ENCODE results near the gene MAVS.
"Not testable (repeated sequence)": the region's sequence is repeated elsewhere in the genome, so short reads cannot be mapped to it uniquely, and the experiment has no call there.

Gene MAVS

DNA sequence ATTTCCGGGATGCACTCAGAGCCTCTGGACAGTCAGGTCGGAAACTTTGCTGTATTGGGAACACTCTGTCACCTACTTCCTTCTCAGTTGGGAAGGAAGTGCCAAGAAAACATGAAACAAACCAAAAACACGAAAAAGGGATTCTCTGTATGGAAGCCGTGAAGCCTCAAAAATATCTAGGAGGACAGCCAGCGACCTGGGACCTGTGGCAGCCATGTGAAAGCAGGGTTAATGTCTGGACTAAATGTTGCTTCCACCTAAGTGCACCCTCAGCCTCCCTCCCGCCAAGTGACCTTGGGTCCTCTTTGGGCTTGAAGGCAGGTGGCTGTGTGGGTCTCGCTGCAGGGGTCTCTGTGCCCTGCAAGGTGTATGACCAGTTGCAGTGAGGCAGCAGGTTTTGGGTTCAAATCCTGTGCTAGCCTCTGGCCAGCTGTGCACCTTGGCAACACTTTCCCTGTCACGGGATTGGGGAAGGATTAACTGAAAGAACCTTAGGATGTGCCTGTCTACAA, 851 bp downstream of the MAVS start:
- DNase-seq (ENCODE audit: low read depth in 4 of 4, low spot score in 1 of 4) = no peak

DNA sequence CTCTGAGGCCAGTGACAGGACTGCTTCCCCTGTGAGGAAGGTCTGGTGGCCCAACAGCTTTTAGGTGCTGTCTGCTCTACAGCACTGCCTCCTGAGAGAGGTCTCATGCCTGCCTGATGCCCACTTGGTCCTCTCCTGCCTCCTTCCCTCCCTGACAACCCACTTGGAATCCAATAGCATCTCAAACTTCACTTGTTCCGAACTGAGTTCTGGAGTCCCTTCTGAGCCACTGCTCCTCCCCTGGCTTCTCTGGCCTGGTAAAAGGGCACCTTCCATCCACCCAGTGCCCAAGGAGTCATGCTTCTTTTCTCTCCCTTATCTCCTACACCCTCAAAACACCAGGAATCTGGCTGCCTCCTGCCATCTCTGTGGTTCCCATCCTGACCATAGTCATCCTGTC, 1.9 kb downstream of the MAVS start:
- no peak for DNase-seq (ENCODE audit: low read depth in 4 of 4, low spot score in 1 of 4)

DNA sequence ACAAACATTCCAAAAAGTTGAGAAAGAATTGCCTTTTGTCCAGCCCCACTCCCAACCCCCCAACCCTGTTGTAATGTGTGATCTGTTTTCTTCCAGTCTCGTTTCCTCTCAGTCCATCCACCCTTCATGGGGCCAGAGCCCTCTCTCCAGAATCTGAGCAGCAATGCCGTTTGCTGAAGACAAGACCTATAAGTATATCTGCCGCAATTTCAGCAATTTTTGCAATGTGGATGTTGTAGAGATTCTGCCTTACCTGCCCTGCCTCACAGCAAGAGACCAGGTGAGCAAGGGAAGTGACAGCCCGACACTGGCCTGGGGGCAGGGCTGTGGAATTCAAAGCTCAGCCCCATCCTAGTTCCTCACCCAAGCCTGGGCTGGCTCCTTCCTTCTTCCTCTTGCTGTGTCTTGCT, 7.8 kb downstream of the MAVS start:
- DNase-seq (ENCODE audit: low read depth in 4 of 4, low spot score in 1 of 4) = no peak

DNA sequence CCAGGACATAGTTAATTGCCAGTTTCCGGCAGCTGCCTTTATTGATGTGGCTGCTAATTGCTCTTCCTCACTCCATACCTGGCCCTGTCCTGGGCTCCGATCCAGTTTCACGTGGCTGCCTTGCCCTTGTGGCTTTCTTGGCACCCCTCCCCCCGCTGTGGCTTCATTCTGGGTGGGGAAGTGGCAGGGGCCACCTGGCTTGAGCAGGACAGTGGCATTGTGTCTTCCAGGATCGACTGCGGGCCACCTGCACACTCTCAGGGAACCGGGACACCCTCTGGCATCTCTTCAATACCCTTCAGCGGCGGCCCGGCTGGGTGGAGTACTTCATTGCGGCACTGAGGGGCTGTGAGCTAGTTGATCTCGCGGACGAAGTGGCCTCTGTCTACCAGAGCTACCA, 10.8 kb downstream of the MAVS start:
- no peak for DNase-seq (ENCODE audit: low read depth in 4 of 4, low spot score in 1 of 4)

DNA sequence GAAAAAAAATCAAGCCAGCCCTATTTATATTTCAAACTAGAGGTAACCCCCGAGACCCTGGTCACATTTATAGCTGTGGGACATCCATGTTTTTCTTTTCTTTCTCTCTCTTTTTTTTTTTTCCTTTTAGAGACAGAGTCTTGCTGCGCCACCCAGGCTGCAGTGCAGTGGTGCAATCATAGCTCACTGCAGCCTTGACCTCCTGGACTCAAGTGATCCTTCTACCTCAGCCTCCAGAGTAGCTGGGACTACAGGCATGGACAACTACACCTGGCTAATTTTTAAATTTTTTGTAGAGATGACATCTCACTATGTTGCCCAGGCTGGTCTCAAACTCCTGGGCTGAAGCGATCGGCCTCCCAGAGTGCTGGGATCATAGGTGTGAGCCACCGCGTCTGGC, 12.1 kb downstream of the MAVS start:
- no peak for DNase-seq (ENCODE audit: low read depth in 4 of 4, low spot score in 1 of 4)

DNA sequence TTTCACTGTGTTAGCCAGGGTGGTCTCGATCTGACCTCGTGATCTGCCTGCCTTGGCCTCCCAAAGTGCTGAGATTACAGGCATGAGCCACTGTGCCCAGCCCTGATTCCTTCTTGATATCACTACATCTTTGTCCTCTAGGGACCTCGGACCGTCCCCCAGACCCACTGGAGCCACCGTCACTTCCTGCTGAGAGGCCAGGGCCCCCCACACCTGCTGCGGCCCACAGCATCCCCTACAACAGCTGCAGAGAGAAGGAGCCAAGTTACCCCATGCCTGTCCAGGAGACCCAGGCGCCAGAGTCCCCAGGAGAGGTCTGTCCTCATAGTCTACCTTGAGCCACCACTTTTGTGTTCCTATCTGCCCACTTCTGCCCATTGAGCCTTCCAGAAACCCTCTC, 14.6 kb downstream of the MAVS start:
- no peak for DNase-seq (ENCODE audit: low read depth in 4 of 4, low spot score in 1 of 4)

DNA sequence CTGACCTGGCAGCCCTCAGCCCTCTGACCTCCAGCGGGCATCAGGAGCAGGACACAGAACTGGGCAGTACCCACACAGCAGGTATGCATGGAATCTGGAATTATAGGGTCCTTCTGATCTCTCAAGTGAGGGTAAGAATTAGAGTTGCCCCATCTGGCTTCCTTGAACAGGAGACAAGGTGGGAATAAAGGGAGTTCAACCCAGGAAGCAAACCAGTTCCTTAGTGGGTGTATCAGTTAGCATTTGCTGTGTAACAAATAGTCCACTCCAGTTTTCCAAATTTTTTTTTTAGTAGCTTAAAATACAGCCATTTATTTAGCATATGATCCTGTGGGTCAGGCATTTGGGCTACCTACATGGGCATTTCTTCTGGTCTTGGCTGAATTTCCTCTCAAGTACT, 15.7 kb downstream of the MAVS start:
- DNase-seq (ENCODE audit: low read depth in 4 of 4, low spot score in 1 of 4) = no peak

DNA sequence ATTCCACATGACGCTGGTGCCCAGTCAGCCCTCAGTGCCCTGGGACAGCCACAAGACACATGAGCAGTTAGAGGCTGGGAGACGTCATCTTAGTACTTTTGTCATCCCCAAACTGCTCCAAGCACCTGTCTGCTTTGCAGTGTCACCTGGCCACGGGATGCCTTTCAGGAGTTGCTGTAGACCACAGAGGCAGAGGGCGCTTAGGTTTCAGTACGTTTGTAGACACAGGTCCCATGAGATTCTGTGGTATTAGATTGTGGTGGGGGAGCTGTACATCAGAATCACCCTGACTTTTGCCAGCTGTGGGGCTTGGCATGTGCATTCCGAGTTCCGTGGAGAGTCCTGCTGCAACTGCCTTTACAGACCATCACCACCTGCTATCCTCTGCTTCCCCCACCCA, 16.7 kb downstream of the MAVS start:
- DNase-seq (ENCODE audit: low read depth in 4 of 4, low spot score in 1 of 4) = no peak

DNA sequence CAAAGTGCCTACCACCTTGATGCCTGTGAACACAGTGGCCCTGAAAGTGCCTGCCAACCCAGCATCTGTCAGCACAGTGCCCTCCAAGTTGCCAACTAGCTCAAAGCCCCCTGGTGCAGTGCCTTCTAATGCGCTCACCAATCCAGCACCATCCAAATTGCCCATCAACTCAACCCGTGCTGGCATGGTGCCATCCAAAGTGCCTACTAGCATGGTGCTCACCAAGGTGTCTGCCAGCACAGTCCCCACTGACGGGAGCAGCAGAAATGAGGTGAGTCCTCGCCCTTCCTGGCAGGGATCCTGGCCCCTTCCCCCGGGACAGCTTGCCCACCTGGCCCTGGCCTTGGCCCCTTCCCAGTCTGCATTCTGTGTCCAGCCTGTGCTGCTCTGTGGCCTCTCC, 17.9 kb downstream of the MAVS start:
- no peak for DNase-seq (ENCODE audit: low read depth in 4 of 4, low spot score in 1 of 4)

DNA sequence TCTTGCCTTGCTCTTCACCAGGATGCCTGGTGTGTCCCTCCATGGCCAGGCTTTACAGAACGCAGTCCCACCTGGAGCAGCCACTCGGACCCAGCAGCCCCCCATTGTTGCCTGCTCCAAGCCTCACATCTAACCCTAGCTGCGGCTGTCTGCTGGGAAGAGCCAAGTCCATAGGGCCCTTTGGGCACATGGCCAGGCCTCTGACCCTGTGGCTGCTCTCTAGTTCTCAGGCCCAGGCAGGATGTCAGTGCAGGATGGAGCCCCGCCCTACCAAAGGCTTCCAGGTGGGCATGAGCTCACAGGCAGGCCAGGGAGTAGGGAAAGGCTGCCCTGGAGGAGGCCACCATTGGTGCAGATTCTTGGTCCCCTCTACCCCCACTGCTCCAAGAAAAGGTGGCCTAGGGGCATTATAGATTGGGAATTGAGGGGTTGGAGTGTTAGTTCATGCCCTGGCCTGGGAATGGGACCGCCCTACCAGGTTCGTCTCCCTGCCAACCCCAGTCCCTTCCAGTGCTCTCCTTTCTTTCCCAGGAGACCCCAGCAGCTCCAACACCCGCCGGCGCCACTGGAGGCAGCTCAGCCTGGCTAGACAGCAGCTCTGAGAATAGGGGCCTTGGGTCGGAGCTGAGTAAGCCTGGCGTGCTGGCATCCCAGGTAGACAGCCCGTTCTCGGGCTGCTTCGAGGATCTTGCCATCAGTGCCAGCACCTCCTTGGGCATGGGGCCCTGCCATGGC, 18.7 kb downstream of the MAVS start:
- DNase-seq (ENCODE audit: low read depth in 4 of 4, low spot score in 1 of 4) = no peak

DNA sequence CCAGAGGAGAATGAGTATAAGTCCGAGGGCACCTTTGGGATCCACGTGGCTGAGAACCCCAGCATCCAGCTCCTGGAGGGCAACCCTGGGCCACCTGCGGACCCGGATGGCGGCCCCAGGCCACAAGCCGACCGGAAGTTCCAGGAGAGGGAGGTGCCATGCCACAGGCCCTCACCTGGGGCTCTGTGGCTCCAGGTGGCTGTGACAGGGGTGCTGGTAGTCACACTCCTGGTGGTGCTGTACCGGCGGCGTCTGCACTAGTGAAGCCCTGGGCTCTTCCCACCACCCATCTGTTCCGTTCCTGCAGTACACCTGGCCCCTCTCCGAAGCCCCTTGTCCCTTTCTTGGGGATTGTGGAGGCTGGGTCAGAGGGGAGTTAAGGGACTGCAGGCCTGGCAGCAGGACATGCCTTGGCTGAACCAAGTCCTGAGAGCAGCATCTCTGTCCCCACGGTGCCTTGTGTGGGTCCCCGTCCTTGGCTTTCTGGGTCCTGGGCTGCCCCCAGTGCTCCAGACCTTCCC, 19.3 kb downstream of the MAVS start:
- no peak for DNase-seq (ENCODE audit: low read depth in 4 of 4, low spot score in 1 of 4)

DNA sequence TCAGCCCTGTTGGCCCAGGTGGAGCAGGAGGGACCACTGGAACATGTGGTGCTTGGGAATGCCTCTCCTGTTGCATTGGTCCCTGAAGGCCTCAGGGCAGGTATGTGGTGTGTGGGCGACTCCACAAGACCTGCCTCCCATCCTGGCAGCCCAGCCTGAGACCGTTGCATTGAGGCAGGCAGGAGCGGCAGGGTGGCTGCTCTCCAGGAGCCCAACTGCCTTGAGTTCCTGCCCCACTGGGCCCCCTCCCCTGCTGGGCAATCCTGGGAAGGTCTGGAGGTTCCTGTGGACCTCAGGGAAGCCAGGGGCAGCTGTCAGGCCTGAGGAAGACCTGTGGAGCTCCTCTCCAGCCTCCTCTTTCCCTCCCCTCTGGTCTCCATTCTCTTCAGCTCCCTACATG, 19.8 kb downstream of the MAVS start:
- no peak for DNase-seq (ENCODE audit: low read depth in 4 of 4, low spot score in 1 of 4)

DNA sequence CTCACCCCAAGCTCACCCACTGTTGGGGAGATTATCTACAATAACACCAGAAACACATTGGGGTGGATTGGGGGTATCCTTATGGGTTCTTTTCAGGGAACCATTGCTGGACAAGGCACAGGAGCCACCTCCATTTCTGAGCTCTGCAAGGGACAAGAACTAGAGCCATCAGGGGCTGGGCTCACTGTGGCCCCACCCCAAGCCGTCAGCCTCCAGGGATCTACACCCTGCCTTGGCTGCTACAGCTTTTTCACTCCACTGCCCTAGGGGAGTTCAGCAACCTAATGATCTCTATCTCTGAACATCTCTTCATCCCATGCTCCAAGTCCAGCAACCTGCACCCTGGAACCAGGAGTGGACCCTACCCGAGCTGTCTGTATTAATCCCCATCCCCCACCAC, 21.2 kb downstream of the MAVS start:
- no peak for DNase-seq (ENCODE audit: low read depth in 4 of 4, low spot score in 1 of 4)

DNA sequence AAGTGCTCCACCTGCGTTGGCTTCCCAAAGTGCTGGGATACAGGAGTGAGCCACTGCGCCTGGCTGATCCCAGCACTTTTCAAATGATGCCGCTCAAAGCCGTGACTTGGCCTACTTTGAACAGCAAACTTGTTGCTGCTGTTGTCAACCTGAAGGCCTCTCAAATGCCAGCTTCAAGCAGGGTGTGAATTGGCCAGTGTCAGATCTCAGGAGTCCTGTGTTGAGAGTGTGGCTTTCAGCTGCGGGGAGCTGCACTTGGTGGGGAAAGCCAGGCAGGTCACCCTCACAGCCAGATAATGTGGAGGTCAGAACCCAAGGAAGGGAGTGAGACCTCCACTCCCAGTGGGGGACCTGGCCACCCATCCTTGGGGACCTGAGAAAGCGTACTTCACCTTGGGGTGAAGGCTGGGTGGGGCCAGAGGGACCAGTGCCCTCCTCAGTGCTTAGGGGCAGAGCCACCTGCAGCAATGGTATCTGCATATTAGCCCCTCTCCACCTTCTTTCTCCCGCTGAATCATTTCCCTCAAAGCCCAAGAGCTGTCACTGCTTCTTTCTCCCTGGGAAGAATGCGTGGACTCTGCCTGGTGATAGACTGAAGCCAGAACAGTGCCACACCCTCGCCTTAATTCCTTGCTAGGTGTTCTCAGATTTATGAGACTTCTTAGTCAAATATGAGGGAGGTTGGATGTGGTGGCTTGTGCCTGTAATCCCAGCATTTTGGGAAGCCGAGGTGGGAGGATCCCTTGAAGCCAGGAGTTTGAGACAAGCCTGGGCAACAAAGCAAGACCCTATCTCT, 23.4 kb downstream of the MAVS start:
- DNase-seq (ENCODE audit: low read depth in 4 of 4, low spot score in 1 of 4) = no peak

DNA sequence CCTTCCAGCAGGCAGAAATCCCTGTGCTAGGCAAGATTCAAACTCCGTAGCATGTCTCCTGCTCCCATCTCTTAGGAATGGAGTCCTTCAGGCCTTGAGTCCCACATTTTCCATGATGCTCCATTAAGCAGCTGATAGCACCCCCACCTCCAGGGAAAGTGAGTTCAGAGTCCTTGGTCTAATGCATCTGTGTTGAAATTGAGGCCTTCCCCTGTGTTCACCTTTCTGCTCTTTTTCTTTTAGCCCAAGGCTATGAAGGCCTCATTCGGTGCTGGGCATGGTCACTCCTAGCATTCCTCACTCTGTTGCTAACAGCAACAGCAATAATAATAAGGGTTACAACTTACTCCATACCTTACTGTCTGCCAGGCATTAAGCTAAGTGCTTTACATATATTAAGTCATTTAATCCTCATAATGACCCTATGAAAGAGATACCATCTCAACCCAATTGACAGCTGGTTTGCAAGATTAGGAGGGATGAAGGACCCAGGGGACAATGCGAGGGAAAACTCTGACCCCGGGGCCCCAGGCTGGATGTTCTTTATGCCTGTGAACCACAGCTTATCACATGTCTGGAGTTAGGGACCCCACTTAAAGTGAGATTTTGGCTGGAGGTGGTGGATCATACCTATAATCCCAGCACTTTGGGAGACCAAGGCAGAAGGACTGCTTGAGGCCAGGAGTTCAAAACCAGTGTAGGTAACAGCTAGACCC, 25.1 kb downstream of the MAVS start:
- DNase-seq (ENCODE audit: low read depth in 4 of 4, low spot score in 1 of 4) = no peak

DNA sequence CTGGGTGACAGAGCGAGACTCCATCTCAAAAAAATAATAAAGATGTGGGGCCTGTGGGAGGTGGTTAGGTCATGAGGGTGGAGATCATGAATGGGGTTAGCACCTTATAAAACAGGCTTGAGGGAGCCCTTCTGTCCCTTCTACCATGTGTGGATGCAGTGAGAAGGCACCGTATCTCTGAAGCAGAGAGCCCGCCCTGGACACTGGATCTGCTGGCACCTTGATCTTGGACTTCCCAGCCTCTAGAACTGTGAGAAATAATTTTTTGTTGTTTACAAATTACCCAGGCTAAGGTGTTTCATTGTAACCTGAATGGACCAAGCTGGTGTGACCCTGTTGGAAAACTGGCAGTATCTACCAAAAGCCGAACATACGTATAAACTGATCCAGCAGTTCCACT, 26.9 kb downstream of the MAVS start:
- no peak for DNase-seq (ENCODE audit: low read depth in 4 of 4, low spot score in 1 of 4)

DNA sequence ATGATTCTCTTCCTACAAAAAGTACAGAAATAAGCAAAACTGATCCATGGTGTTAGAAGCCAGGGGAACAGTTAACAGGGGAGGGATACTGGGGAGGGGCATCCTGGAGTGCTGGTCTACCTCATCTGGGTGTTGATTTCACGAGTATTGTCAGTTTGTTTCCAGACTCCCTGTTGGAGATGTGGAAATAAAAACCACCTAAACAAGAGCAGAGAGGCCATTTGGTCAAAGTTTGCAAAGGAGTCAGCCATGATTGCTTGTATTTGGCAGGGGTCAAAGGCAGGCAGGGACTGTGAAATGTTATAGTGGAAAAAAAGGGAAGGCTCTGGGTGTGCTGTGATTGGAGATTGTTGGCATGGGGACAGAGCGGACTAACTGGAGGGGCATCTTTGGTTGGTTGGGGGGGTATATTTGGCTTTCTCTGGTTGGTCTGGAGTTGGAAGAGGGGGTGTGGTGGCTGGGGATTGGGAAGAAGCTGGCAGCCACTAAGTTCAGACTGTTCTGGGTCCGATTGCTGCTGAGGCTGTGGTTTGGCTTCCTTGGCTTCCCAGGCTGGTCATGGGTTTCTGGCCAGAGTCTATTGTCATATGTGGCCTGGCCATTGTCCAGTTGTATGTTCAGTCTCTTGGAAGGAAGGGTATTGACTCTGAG, 27.7 kb downstream of the MAVS start:
- DNase-seq (ENCODE audit: low read depth in 4 of 4, low spot score in 1 of 4) = no peak

DNA sequence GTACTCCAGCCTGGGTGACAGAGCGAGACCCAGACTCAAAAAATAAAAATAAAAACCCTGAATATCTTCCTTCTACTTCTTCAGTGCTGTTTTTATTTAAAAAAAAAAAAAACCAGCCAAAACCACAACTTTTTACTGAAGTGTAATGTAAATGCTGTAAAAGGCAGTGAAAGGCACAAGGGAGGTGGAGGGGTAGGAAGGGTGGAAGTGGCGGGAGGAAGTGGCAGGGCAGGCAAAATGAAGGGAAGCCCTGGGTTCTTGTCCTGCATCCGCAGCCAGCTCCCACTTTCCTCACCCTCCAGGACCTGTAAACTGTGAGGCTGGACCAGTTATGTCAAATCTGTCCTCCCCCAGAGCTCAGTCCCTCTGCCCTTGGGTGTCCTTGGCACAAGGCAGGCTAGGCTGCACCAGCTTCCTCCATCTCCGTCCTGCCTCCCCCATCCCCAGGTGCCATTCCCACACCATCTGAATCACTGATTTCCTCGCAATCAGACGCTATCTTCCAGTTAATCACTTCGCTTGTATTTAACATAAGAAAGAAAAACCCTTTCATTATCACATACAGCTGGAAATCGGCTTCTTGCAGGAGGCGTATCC, 28.8 kb downstream of the MAVS start:
- DNase-seq (ENCODE audit: low read depth in 4 of 4, low spot score in 1 of 4) = no peak

DNA sequence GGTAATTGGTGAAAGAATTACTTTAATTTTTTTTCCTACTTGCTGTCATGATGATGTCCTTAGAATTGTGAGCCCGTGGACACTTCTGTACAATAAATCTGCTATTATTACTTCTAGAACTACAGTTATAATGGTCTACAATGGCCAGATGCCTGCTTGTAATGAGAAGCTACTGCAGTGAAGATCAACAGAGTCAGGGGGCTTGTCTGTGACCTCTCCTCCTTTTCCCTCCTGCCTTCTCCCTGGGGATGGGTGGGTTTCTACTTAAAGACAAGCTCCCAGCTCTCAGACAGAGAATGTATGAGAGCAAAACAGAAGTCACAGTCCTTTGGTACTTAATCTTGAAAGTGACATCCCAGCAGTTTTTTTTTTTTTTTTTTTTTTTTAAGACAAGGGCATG, 29.4 kb downstream of the MAVS start:
- no peak for DNase-seq (ENCODE audit: low read depth in 4 of 4, low spot score in 1 of 4)

DNA sequence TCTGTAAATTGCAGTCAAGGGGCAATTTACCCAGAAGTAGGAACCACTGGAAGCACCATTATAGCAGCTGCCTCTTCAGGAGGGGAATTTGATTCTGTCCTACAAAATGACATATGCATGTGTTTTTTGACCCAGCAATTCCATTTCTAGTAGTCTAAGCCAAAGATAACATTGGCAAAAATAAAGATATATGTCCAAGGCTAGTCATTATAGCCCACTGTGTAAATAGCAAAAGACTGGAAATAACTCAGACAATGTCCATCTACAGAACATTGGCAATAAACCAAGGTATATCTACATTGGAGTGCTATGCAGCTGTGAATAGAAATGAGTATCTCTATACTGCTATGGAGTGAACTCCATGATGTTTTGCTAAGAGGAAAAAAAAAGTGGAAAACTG, 30.0 kb downstream of the MAVS start:
- DNase-seq (ENCODE audit: low read depth in 4 of 4, low spot score in 1 of 4) = no peak

DNA sequence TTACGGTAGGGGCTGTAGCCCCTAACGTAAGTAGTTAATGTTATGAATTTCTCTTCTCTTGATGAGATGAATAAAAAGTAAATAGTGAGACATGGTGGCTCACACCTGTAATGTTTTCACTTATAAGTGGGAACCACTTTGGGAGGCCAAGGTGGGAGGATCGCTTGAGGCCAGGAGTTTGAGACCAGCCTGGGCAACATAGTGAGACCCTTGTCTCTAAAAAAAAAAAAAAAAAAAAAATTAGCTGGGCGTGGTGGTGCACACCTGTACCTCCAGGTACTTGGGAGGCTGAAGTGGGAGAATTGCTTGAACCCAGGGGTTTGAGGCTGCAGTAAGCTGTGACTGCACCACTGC, 32.3 kb downstream of the MAVS start:
- DNase-seq (ENCODE audit: low read depth in 4 of 4, low spot score in 1 of 4) = not testable (repeated sequence)

Measured in stimulated activated CD4-positive, alpha-beta T cell treated with anti-CD3 and anti-CD28 coated beads, Interleukin-1b, Interleukin-23, amount 100 ng/mL, for 24 hours (primary cell).